H1 (cell line): ENCODE results near the gene CDK5RAP3.

Experiments
- EP300 ChIP-seq, 2 experiments: IDR thresholded peaks; 1 replicate in 1 of 2; 2 replicates in 1 of 2; pipeline ENCODE4 v1.6.1; 2011 to 2012; ENCODE audit warnings: low read depth in 2 of 2, low read length in 2 of 2, mild to moderate bottlenecking in 2 of 2, borderline replicate concordance in 1 of 2, inconsistent platforms in 1 of 2, moderate library complexity in 1 of 2
- POLR2A ChIP-seq, 2 experiments: IDR thresholded peaks; 1 replicate in 1 of 2; 2 replicates in 1 of 2; pipeline ENCODE4 v1.6.1; 2011; ENCODE audit warnings: low read depth in 2 of 2, low read length in 2 of 2, mild to moderate bottlenecking in 2 of 2; ENCODE audit errors: control extremely low read depth in 1 of 2
- POLR2AphosphoS5 ChIP-seq: IDR thresholded peaks from 2 replicates; pipeline ENCODE4 v1.6.1; 2011; ENCODE audit warnings: low read depth, low read length
- SP2 ChIP-seq: IDR thresholded peaks from 2 replicates; pipeline ENCODE4 v1.6.1; 2012; ENCODE audit warnings: mild to moderate bottlenecking, low read length, inconsistent platforms
- SRF ChIP-seq: IDR thresholded peaks from 2 replicates; pipeline ENCODE4 v1.6.1; 2011; ENCODE audit warnings: mild to moderate bottlenecking, low read depth, low read length, moderate library complexity
- TF ChIP-seq, protein P1 (sequence below), 3 experiments: IDR thresholded peaks; 1 replicate in 2 of 3; 2 replicates in 1 of 3; pipeline versions ENCODE4 v1.5.1 to v1.6.1; 2011; ENCODE audit warnings: low read length in 3 of 3, mild to moderate bottlenecking in 3 of 3, inconsistent platforms in 2 of 3, low read depth in 1 of 3, moderate library complexity in 1 of 3; ENCODE audit not compliant: insufficient read depth in 1 of 3; ENCODE audit errors: control extremely low read depth in 1 of 3

DNA sequence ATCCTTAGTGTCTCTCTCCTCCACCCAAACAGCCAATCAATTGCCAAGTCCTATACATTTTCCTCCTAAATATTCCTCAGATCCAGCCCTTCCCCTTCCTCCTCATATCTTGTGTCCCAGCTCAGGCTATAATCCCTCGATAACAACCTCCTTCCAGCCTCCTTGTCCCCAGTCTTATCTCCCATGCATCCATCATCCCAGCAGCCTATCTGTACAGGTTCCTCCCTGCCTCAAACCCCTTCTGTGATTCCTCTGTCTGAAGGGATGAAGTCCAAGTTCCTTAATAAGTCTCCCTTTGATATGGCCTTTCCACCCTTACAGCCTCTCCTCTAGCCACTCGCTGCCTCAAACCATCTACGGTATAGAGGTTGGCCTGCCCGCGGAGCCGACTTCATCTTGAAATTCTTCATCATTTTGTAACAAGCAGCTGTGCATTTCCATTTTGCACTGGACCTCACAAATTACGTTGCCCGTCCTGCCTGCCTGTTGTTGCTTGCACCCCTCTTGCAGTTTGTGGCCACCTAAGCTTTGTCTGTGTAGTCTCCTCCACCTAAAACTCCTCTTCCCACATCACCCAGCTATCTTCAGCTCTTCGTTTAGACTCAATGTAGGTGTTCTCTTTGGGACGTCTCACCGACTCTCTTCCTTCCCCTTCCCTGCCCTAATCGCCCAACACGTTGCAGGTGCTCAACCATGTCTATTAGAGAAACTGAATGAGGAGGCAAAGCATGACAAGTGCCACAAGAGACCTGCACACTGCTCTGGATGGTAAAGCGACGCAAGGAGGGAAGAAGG lies 786 bp upstream of the CDK5RAP3 start:
- no peak for TF ChIP-seq SP2
- no peak for TF ChIP-seq POLR2A (IDR thresholded peaks at IDR 0.05; ENCODE audit: control extremely low read depth in 1 of 2, low read depth in 2 of 2, low read length in 2 of 2)
- TF ChIP-seq POLR2AphosphoS5, result no peak
- TF ChIP-seq SRF, result no peak
- no peak for TF ChIP-seq EP300 (IDR thresholded peaks at IDR 0.05; ENCODE audit: borderline replicate concordance in 1 of 2, low read depth in 2 of 2, low read length in 2 of 2)
- TF ChIP-seq, protein P1, sequence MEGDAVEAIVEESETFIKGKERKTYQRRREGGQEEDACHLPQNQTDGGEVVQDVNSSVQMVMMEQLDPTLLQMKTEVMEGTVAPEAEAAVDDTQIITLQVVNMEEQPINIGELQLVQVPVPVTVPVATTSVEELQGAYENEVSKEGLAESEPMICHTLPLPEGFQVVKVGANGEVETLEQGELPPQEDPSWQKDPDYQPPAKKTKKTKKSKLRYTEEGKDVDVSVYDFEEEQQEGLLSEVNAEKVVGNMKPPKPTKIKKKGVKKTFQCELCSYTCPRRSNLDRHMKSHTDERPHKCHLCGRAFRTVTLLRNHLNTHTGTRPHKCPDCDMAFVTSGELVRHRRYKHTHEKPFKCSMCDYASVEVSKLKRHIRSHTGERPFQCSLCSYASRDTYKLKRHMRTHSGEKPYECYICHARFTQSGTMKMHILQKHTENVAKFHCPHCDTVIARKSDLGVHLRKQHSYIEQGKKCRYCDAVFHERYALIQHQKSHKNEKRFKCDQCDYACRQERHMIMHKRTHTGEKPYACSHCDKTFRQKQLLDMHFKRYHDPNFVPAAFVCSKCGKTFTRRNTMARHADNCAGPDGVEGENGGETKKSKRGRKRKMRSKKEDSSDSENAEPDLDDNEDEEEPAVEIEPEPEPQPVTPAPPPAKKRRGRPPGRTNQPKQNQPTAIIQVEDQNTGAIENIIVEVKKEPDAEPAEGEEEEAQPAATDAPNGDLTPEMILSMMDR (IDR thresholded peaks at IDR 0.05; ENCODE audit: control extremely low read depth in 1 of 3, insufficient read depth in 1 of 3, low read depth in 1 of 3, low read length in 3 of 3), result no peak
